IPS-NIHi7 (cell line): ENCODE results near the gene BICD1.
"Not testable (repeated sequence)": the region's sequence is repeated elsewhere in the genome, so short reads cannot be mapped to it uniquely, and the experiment has no call there.

Experiments used
- DNase-seq: peaks from one replicate; pipeline ENCODE4 v3.0.0; 2012; ENCODE audit warnings: mixed read lengths; ENCODE audit errors: extremely low spot score

BICD1 gene

GRCh38 chr12:32191445-32191844 is 84.8 kb downstream of the BICD1 start:
- no peak for DNase-seq

DNA sequence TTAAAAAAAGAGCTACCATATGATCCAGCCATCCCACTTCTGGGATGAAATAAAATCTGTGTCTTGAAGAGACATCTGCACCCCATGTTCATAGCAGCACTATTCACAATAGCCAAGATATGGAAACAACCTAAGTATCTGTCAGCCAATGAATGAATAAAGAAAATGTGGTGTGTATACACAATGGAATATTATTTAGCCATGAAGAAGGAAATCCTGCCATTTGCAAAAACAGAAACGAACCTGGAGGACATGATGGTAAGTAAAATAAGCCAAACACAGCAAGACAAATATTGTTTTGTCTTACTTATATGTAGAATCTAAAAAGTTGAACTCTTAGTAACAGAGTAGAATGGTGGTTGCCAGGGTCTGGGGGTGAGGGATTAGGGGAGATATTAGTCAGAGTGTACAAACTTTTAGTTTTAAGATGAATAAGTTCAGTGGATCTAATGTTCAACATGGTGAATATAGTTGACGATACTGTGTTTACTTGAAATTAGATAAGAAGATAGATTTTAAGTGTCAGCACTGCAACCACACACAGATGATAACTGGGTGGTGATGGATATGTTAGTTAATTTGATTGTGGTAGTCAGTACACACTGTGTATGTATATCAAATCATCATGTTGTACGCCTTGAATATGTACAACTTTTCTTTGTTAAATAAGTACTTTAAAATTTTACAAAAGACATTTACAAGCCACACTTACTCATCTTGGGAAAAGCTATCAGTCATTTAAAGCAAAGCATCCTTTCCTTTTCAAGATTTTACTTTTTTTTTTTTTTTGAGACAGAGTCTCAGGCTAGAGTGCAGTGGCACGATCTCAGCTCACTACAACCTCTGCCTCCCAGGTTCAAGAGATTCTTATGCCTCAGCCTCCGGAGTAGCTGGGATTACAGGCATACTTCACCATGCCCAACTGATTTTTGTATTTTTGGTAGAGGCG is 89.9 kb downstream of the BICD1 start:
- no peak for DNase-seq

DNA sequence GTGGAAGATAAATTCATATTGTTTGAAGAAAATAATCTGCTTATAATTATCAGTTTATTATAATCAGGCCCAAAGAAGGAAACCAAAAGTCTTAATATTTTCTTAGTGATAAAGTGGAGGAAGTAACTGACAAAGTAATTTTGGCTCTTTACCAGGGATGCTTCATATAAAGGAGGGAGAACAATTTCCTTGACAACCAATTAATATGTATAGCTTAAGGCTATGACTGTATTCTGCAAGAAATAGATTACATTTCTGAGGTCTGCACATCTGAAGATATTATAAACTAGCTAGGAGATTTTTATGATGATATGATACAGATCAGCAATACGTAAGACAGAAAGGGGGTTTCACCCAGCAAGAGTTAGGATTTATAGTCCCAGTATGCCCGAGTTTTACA is 90.8 kb downstream of the BICD1 start:
- no peak for DNase-seq

GRCh38 chr12:32198555-32198954 is 91.9 kb downstream of the BICD1 start:
- DNase-seq: no peak

- no peak for DNase-seq
These were observed 94.4 kb downstream of the BICD1 start for GRCh38 chr12:32201096-32201495.

DNA sequence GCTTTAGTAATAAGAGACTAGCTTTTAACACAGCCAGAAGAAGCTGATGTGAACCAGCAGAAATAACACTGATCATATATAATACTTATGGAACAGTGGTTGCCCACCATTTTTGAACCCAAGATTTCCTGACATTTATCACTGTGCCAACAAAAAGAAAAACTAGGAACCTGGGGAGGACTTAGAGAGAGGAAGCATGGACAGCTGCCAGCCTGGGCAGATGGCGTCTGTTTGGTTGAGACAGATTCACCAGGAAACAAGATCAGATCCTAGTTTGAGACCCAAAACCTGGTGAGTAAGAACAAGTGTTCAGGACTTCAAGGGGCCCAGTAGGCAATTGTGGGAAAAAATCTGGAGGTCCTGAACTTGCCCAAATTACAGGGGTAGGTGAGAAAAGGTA is 95.3 kb downstream of the BICD1 start:
- no peak for DNase-seq

- no peak for DNase-seq
These were observed 99.1 kb downstream of the BICD1 start for GRCh38 chr12:32205731-32206130.

DNA sequence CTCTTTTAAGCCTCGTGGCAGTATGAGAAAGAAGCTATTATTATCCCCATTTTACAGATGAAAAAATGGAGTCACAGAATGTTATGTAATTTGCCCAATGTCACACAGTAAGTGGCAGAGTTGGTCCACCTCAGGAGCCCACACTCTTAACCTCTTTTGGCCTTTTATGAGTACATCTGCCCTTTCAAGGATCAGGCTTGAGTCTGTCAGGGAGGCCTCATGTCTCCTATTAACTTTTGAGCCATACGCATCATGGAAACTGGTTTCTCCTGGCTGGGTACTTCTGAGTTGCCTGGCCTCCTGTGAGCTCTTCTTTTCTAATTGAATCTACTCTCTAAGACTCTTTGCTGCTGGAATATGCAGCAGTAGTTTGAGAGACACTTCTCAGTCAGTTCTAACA is 101.7 kb downstream of the BICD1 start:
- no peak for DNase-seq

DNA sequence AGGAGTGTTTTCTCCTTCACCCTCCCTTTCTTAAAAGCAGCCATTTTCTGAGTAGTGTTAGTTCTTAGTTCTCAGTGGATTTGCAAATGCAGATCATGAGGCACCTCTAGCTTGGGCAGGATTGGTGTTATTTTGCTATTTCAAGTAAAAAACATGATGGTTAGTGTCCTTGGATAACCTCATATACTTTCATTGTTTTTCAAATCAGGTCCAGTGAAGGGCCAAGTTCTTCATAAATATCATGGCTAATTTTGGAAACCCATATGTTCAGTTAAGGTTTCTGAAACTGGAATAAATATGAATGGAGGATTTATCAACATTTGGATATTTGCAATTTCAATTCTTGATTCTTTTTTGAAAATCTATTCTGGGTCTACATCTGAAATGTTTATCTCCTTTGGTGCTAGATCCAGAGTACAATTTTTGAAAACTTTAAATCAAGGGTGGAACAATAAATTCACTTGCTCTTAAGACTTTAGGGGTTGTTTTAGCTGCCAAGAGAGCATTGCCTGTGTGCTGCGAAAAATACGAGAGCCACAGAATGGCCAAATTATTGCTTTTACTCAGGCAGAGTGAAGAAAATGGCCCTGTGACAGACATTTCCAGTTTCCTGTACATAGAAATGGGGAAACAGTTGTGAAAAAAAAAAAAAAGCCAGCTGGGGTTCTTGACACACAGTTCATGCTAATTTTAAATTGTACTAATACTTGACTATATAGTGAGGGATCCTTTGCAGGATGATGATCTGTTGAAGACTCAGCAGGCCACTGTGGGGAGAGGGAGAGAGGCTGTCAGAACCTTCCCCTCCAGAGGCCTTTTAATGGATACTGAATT is 104.6 kb downstream of the BICD1 start:
- no peak for DNase-seq

DNA sequence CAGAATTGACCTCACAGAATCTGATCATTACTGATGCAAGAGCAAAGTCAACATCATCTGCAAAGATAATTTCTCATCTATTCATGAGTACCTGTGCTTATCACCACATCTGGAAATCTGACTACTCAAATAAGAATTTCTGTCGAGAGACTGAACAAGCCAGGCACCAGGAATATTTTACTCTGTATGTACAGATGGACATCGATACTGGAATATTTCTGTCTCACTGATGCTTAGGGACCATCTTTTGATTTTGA is 105.2 kb downstream of the BICD1 start:
- DNase-seq: no peak

GRCh38 chr12:32214723-32215122 is 108.1 kb downstream of the BICD1 start:
- DNase-seq: no peak

DNA sequence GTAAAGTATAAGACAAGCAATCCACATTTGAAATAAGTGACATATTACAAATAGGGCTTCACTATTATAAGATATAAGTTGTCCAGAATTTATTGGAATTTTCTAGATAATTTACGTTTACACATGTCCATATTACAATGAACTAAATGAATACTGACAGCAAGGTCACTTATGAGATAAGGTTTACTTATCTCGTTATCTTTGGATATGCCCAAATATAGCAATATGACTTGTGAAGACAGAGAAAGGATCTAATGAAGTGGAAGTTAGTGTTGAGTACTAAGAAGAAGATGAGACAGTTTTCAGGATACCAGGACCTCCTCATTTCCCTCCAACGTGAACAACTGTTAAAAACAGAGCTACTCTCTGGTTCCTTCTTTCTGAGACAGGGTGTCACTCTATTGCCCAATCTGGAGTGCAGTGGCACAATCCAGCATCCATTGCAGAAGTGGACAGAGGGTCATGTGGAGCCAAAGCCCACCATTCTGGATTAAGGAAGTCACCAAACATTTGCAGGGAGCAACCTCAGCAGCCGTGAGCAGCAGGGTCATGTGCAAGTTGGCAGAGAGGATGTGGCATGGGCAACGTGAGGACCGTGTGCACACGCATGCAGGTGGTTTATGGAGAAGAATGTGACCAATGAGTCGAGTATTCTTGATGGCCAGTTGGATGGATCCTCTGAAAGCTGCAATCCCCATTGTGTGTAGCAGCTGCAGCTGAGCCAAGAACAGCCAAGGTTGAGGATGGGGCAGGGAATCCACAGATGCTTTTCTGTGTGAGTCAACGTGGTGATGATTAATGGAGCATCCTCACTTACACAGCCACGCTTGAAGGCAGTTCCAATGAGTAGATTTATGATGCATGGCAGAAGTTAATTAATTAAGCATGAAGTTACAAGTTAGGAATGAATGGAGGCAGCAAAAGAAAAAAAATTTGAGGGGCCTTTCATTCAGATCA is 111.0 kb downstream of the BICD1 start:
- DNase-seq: no peak

DNA sequence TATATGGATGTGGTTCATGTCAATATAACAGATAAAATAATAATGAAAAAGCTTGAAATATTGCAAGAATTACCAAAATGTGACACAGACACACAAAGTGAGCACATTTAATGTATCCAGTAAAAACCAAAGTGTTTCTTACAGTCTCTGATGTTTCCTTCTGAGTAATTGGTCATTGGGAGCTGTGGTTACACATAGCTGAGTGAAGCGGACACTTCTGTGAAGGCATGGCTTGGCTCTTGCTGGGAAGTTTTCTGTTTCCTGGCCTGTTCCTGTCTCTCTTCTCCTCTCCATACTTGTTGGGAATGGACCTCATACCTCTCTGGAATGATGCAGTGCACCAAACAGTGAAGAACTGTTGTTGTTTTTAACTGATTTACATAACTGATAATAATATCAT is 117.3 kb downstream of the BICD1 start:
- DNase-seq: no peak

DNA sequence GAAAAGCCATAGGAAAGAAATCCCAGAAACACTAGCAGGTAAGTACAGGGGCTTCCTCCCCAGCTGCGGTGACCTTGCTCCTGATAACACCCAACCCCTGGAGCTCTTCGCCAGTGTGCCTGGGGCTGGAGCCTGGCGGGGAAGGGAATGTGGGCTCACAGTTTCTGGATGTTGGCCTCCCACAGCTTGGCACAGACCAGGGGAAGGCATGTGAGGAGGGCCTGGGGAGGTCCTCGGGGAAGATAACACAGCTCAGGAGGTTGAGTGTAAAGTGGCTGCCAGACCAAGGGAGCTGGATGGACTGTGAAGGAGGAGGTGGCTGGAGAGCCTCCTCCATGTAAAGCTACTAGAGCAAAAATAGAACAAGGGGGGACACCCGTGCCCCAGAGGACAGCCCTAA is 120.1 kb downstream of the BICD1 start:
- DNase-seq: no peak

GRCh38 chr12:32229971-32230612 is 123.4 kb downstream of the BICD1 start:
- DNase-seq: peak; percentile 28

GRCh38 chr12:32230613-32230993 is 124.0 kb downstream of the BICD1 start:
- no peak for DNase-seq

- DNase-seq: not testable (repeated sequence)
These were observed 124.7 kb downstream of the BICD1 start for GRCh38 chr12:32231361-32231760.

DNA sequence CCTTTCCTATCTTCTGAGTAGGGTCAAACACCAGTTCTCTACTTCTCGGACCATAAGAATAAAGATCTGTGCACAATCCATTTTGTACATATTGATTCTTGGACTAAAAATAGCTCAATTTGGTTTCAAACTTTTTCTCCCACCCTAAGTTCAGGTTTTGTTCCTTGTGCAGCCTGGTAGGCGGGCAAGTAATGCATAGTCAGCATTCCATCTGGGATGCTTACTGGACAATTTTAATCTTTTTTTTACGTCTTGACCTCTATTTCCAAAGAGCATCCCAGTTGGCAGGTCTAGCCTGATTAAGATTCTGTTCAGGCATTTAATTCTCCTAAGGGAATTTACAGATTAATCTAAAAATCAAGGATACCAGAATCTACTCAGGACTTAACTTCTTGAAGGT is 126.9 kb downstream of the BICD1 start:
- no peak for DNase-seq

DNA sequence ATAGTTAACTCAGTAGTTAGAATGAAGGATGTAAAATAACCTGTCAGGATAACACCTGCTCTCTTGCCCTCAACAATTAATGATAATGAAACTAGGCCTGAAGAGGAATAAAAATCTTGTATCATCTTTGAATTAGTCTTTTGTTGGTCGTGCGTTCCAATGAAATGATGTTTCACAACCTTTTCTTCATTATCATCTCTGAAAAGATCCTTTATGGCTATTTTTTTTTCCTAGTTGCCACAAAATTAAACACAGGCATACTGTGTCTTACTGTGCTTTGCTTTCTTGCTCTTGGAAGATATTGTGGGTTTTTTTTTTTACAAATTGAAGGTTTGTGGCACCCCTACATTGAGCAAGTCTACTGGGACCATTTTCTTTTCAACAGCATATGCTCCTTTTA is 128.6 kb downstream of the BICD1 start:
- no peak for DNase-seq

DNA sequence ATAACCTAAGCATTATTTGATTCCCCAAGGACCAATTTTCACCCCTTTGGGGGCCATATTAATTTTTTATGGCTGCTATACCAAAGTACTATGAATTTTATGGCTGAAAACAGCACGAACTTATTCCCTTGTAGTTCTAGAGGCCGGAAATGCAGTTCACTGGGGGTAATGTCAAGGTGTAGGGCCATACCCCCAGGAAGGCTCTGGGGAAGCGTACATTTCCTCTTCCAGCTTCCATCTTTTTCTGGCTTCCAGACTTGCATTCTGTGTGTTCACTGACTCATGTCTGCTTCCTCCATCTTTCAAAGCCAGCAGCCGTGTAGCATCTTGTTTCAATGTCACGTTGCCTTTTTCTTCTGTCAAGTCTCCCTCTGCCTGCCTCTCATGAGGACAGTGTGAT is 133.5 kb downstream of the BICD1 start:
- DNase-seq: no peak

DNA sequence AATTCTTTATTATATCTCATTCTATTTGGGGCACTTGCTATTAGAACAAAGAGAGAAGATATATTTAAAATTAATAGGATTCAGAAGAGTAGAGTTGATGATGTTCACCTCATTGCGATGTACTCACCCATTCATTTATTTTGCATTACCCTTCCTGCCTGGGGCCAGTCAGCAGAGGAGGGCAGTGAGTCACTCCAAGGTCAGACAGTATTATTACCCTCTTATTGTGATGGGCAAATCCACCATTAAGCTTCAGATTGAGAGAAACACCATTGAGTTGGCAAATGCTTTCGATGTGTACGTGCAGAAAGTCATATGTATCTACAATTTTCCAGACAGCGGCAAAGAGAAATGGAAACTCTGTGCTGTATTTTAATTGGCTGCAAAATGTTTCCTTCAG is 134.2 kb downstream of the BICD1 start:
- DNase-seq: no peak

GRCh38 chr12:32242641-32243040 is 136.0 kb downstream of the BICD1 start:
- DNase-seq: no peak
